Upper lobe of right lung (tissue), 1 donor: ENCODE measurements around the gene SULT2B1. TPM values are rescaled to one million over a fixed set of nuclear protein-coding genes. Genes with fewer than 3 reads are reported as not detected.
A peak's percentile ranks its signal among the peaks of the same experiment; 100 is the strongest.

Experiments used
- ATAC-seq: fragments of 200-7000 bp; cut with Tn5 transposase; one replicate; pipeline ENCODE4 v1.9.1; 2020; ENCODE audit warnings: mild to moderate bottlenecking, moderate library complexity
- DNase-seq: peaks from one replicate; pipeline ENCODE4 v3.0.0-alpha.2; 2020
- H3K27ac ChIP-seq: fragments of 200-600 bp; one replicate; pipeline ENCODE4 v1.8.0; 2022
- H3K27me3 ChIP-seq: fragments of 200-600 bp; one replicate; pipeline ENCODE4 v1.8.0; 2022; ENCODE audit warnings: mild to moderate bottlenecking
- H3K36me3 ChIP-seq: fragments of 200-600 bp; one replicate; pipeline ENCODE4 v1.8.0; 2022
- H3K4me1 ChIP-seq: fragments of 200-600 bp; one replicate; pipeline ENCODE4 v1.8.0; 2022
- H3K4me3 ChIP-seq: fragments of 200-600 bp; one replicate; pipeline ENCODE4 v1.8.0; 2022; ENCODE audit warnings: mild to moderate bottlenecking
- H3K9me3 ChIP-seq: fragments of 200-600 bp; one replicate; pipeline ENCODE4 v1.8.0; 2022
- intact Hi-C: fragments of 100-400 bp; cut with DNase I; formaldehyde crosslinking; loops from one replicate; pipeline ENCODE4 v1.11.0; 2022
- long read RNA-seq: library from polyadenylated mRNA; unstranded; transcript quantifications from one replicate; pipeline ENCODE4 v2.0.0, GENCODE V29; 2021
- total RNA-seq: library from RNA; stranded (reverse); fragmentation: NEBNext Ultra II Directional; extraction: Animal tissue kit (Norgen Biotek cat#: 25700); gene quantifications from one replicate; pipeline ENCODE4 v1.2.1, GENCODE V29; 2021
- TF ChIP-seq, protein P1 (sequence below): fragments of 200-600 bp; IDR thresholded peaks from one replicate; pipeline ENCODE4 v1.8.0; 2022; ENCODE audit warnings: antibody characterized with exemption
- donor health status: DM: no; HTN: yes; CAD: no; lungs with severe emphysema.

SULT2B1 gene
- total RNA-seq = 20.4 TPM
- long read RNA-seq, transcript SULT2B1-201 (7 exons, 1,295 nt) = major isoform, 27 of 32 reads
- long read RNA-seq, partial matches to known transcripts = 2 of 32 reads
- long read RNA-seq, other reads (novel, unspliced or antisense) = 3 of 32 reads

DNA sequence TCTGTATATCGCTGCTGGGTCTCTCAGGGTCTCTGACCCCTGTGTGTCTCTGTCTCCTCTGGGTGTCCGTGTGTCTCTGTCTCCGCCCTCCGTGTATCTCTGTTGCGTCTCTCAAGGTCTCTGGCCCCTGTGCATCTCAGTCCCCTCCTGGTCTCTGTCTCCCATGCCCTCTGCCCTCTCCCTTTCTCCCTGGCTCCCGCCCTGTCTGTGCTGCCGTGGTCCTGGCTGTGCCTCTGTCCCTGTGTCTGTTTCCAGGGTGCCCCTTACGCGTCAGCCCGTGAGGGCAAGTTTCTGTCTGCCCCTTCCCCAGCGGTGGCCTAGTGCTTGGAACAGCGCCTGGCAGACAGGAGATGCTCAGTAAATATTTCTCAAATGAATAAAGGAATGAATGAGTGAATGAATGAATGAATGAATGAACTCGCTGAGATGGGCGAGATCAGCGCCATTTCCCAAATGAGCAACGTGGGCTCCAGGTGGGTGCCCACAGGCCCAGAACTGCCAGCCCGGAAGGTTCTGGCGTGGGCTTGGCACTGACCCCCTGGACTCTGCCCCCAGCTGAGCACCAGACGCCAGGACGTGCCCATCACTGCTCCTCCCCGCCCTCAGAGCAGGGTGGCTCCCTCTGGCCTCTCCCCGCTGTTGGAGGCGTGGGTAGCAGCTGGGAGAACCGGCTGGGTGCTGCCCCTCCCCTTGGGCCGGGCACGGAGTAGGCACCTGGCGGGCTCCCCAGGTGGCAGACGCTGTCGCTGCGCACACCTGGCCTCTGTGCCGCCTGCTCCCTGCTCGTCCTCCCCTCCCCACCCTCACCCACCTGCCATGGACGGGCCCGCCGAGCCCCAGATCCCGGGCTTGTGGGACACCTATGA, at the start of gene SULT2B1:
SULT2B1 (plus strand) TSS at position 736 of the 866 bp plus-strand sequence; CDS start at position 817, 81 bp downstream.
- Histone ChIP-seq H3K4me3 (peak within 1 kb of the TSS; percentile 26), H3K36me3 (no peaks in the 10 kb centered on the region), H3K9me3 (no peaks in the 10 kb centered on the region), H3K4me1 (no peaks in the 10 kb centered on the region), H3K27me3 (no peaks in the 10 kb centered on the region), H3K27ac (no peak within 1 kb of the TSS)
- intact Hi-C loops = no loop called here
- ATAC-seq (peak; percentile 85), DNase-seq (peak; percentile 86)
- TF ChIP-seq, protein P1, sequence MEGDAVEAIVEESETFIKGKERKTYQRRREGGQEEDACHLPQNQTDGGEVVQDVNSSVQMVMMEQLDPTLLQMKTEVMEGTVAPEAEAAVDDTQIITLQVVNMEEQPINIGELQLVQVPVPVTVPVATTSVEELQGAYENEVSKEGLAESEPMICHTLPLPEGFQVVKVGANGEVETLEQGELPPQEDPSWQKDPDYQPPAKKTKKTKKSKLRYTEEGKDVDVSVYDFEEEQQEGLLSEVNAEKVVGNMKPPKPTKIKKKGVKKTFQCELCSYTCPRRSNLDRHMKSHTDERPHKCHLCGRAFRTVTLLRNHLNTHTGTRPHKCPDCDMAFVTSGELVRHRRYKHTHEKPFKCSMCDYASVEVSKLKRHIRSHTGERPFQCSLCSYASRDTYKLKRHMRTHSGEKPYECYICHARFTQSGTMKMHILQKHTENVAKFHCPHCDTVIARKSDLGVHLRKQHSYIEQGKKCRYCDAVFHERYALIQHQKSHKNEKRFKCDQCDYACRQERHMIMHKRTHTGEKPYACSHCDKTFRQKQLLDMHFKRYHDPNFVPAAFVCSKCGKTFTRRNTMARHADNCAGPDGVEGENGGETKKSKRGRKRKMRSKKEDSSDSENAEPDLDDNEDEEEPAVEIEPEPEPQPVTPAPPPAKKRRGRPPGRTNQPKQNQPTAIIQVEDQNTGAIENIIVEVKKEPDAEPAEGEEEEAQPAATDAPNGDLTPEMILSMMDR = no peak

DNA sequence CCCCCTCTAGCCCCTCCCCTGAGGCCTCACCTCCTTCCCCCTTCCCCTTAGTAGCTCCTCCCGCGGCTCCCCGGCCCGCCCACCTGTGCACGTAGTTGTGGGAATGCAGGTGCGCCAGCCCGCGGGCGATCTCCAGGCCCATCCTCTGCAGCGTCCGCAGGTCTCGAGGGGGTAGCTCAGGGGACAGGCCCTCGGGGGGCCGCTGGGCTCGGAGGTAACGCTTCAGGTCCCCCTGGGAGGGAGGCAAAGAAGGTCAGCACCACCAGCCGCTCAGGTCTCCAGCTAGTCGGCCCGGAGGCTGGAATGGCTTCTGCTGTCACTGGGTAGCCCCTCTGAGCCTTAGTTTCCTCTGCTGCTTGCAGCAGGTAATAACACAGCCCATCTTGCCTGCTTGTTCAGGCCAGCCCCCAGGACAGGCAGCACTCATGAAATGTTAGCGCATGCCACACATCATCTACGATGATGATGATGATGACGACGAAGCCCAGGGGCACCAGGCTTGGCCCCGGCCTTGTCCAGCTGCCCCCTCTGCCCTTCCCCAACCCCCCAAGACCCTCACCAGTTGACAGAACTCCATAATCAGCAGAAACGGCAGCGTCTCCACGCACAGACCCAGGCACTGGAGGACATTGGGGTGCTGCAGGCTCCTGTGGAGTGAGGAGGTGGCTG, 49.5 kb upstream of the SULT2B1 start:
- no peak for ATAC-seq

DNA sequence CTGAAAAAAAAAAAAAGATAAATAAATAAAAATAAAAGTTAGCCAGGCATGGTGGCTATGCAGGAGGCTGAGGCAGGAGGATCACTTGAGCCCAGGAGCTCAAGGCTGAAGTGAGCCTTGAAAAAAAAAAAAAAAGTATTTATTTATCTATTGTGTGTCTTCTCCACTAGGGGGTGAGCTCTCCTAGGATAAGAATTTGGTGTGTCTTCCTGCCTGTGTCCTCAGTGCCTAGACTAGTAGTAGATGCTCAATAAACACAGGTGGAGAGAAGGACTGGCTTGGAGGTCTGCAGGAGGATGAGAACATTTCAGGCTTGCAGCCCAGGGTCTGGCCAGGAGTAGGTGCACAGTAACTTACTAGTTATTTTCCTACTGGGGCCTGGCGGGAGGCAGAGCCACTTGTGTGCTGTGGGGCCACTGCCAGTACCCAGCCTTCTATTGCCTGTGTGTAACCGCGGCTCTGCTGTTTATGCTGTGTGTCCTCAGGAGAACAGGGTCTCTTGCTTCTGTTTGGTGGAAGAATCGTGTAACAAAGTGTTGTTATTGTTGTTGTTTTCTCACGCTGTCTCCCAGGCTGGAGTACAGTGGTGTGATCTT, 45.7 kb upstream of the SULT2B1 start:
- H3K9me3 ChIP-seq = no peaks in the 10 kb centered on the region
- ATAC-seq (no peak), DNase-seq (no peak)
- TF ChIP-seq, protein P1 = peak; percentile 44
- intact Hi-C loops = no loop called here
- no peak overlapping the region for H3K4me3 ChIP-seq
- H3K27ac ChIP-seq = no peak overlapping the region
- no peaks in the 10 kb centered on the region for H3K36me3 ChIP-seq
- peaks cover 4% of the 10 kb centered on the region for H3K4me1 ChIP-seq
- H3K27me3 ChIP-seq = peaks cover 9% of the 10 kb centered on the region

More for the DNA sequence above, 49.5 kb upstream of the SULT2B1 start:
- peaks cover 27% of the 10 kb centered on the region for H3K27me3 ChIP-seq
- intact Hi-C loops = no loop called here
- H3K27ac ChIP-seq = no peak overlapping the region
- H3K4me1 ChIP-seq = peaks cover 5% of the 10 kb centered on the region
- peak overlapping the region; percentile 43 for H3K4me3 ChIP-seq
- no peaks in the 10 kb centered on the region for H3K9me3 ChIP-seq
- H3K36me3 ChIP-seq = no peaks in the 10 kb centered on the region
- no peak for DNase-seq
- TF ChIP-seq, protein P1 = no peak

DNA sequence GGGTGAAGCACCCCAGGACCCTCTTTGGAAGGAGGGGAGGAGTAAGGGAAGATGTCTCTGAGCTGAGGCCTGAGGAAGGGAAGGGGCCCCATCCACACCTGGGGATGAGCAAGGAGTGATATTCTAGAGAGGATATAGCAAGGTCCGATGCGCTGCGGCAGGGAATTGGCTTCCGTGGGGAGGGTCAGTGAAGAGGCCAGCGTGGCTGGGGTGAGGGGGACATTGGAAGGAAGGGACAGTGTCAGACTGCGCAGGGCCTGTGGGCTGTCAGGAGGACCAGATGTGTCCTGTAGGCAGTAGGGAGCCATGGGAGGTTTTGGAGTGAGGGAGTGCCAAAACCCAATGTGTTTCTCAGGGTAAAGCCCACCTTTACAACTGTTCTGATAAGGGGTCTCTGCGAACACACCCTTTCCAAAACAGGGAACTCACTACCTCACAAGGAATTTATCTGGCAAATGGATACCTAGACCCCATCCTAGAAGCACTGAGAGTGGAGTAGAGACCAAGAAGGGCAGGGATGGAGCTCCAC, 44.0 kb upstream of the SULT2B1 start:
- Histone ChIP-seq H3K36me3 (no peaks in the 10 kb centered on the region), H3K4me3 (no peak overlapping the region), H3K27me3 (peaks cover 23% of the 10 kb centered on the region), H3K9me3 (no peaks in the 10 kb centered on the region), H3K27ac (no peak overlapping the region), H3K4me1 (peaks cover 5% of the 10 kb centered on the region)
- TF ChIP-seq, protein P1 = no peak
- intact Hi-C loops = no loop called here
- no peak for DNase-seq
- ATAC-seq = no peak

DNA sequence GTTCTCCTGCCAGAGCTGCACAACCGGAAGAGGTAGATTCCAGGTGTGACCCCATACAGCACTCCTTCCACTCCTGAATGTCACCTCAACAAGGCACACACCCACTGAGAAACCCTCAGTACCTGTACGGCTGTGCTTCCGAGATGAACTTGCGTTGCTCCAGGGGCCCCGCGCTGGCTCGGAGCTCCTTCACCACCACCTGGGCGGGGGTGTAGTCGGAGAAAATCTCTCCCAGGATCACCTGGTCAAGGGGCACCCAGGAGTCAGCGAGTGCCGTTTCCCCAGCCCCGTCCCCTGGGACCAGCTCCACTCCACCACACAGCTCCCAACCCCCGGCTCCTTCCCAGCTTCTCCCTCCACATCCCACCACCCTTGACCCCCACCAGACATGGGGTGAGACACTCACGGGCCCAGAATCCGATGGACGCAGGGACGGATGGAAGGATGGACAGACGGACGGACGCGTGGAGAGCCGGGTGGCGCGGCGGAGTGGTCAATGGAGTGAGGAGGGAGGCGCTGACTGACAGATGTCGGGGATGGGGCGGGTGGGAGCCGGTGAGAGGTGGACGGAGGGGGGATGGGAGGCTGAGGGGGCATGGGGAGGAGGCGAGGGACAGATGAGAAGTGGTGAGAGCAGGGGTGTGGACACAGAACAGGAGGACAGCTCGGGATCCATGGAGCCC, 43.1 kb upstream of the SULT2B1 start:
- Histone ChIP-seq H3K27ac (no peak overlapping the region), H3K27me3 (peaks cover 30% of the 10 kb centered on the region), H3K4me3 (no peak overlapping the region), H3K9me3 (no peaks in the 10 kb centered on the region), H3K4me1 (peaks cover 10% of the 10 kb centered on the region), H3K36me3 (no peaks in the 10 kb centered on the region)
- no peak for ATAC-seq
- DNase-seq = no peak
- intact Hi-C loops = no loop called here
- TF ChIP-seq, protein P1 = no peak
